Endothelial cell of umbilical vein (primary cell): ENCODE results near the gene TOX2. TPM values are rescaled to one million over a fixed set of nuclear protein-coding genes. Genes with fewer than 3 reads are reported as not detected.

Experiments
- BruUV-seq: library from RNA; stranded (reverse); fragments of 400-500 nt; replicated peaks from 2 replicates; lab custom pipeline; 2021; lab: Mats Ljungman, UMichigan
- CTCF ChIA-PET: fragments of 300-600, 350-600 bp; sonication (Branson Sonifier 250); formaldehyde crosslinking; loops from one replicate; lab custom pipeline; 2021; ENCODE audit warnings: antibody characterized with exemption, inconsistent platforms; lab: Charles Lee
- POLR2A ChIA-PET: fragments of 300-600, 350-600 bp; sonication (Branson Sonifier 250); formaldehyde crosslinking; loops from one replicate; lab custom pipeline; 2021; ENCODE audit warnings: antibody characterized with exemption, inconsistent platforms; lab: Charles Lee
- DNase-seq: peaks from one replicate; pipeline ENCODE4 v3.0.0-alpha.2; 2011; ENCODE audit warnings: low read depth, low spot score
- FAIRE-seq: peaks from 2 replicates; lab custom pipeline; 2011; peaks lifted over from hg19 to GRCh38; lab: Jason Lieb, UNC
- H2AFZ ChIP-seq: 2 replicates; pipeline ENCODE4 v1.6.0; 2012; ENCODE audit warnings: low read depth, low read length, control low read depth, inconsistent platforms
- H3K27ac ChIP-seq: 2 replicates; pipeline ENCODE4 v1.5.1; 2011; ENCODE audit warnings: low read depth, mild to moderate bottlenecking, control low read depth, low read length, moderate library complexity; ENCODE audit not compliant: insufficient read depth
- H3K27me3 ChIP-seq, 2 experiments: 2 replicates each; pipeline versions ENCODE4 v1.6.0 to v1.6.1; 2011; ENCODE audit warnings: low read length in 2 of 2, mixed read lengths in 1 of 2; ENCODE audit not compliant: control insufficient read depth in 2 of 2, insufficient read depth in 2 of 2
- H3K36me3 ChIP-seq, 2 experiments: 2 replicates in 1 of 2; 3 replicates in 1 of 2; pipeline ENCODE4 v1.5.1; 2011; ENCODE audit warnings: low read length in 2 of 2, mild to moderate bottlenecking in 1 of 2, moderate library complexity in 1 of 2; ENCODE audit not compliant: control insufficient read depth in 2 of 2, insufficient read depth in 2 of 2; ENCODE audit errors: extremely low read depth in 1 of 2
- H3K4me1 ChIP-seq: 3 replicates; pipeline ENCODE4 v1.5.1; 2011; ENCODE audit warnings: mild to moderate bottlenecking, low read length; ENCODE audit not compliant: control insufficient read depth, insufficient read depth; ENCODE audit errors: extremely low read depth
- H3K4me2 ChIP-seq: 2 replicates; pipeline ENCODE4 v1.6.1; 2011; ENCODE audit warnings: low read length, control low read depth, mixed read lengths; ENCODE audit not compliant: insufficient read depth
- H3K4me3 ChIP-seq, 3 experiments: fragments of 200-600 bp in 1 of 3; sonication (generic), shearing (Covaris generic) in 1 of 3; replicated peaks in 1 of 3; 2 replicates each; pipeline ENCODE4 v1.5.1; 2011 to 2016; ENCODE audit warnings: control low read depth in 3 of 3, low read length in 3 of 3, mild to moderate bottlenecking in 2 of 3, inconsistent platforms in 1 of 3, low read depth in 1 of 3, moderate library complexity in 1 of 3; ENCODE audit not compliant: insufficient read depth in 1 of 3
- H3K79me2 ChIP-seq: 2 replicates; pipeline ENCODE4 v1.6.0; 2012; ENCODE audit warnings: low read length, inconsistent platforms; ENCODE audit not compliant: control insufficient read depth, insufficient read depth
- H3K9ac ChIP-seq: replicated peaks from 2 replicates; pipeline ENCODE3; 2011; ENCODE audit warnings: low read length, control low read depth; ENCODE audit not compliant: insufficient read depth; ENCODE audit errors: extremely low read depth
- H3K9me1 ChIP-seq: replicated peaks from 3 replicates; pipeline ENCODE4 v1.6.0; 2011; ENCODE audit warnings: mild to moderate bottlenecking, low read length; ENCODE audit not compliant: control insufficient read depth, insufficient read depth; ENCODE audit errors: extremely low read depth
- H3K9me3 ChIP-seq: replicated peaks from 2 replicates; pipeline ENCODE4 v1.5.1; 2012; ENCODE audit warnings: low read length, inconsistent platforms; ENCODE audit not compliant: control insufficient read depth, insufficient read depth
- H4K20me1 ChIP-seq: replicated peaks from 2 replicates; pipeline ENCODE3; 2011; ENCODE audit warnings: mild to moderate bottlenecking, low read length; ENCODE audit not compliant: control insufficient read depth, insufficient read depth; ENCODE audit errors: extremely low read depth
- EZH2 ChIP-seq: IDR thresholded peaks from 2 replicates; pipeline ENCODE4 v1.6.1; 2012; ENCODE audit warnings: borderline replicate concordance, low read depth, mild to moderate bottlenecking, moderate library complexity, low read length, inconsistent platforms; ENCODE audit not compliant: severe bottlenecking
- FOS ChIP-seq: IDR thresholded peaks from 2 replicates; pipeline ENCODE4 v1.6.1; 2011; ENCODE audit warnings: mild to moderate bottlenecking, low read length, moderate library complexity, borderline replicate concordance; ENCODE audit not compliant: insufficient read depth
- GATA2 ChIP-seq: IDR thresholded peaks from 2 replicates; pipeline ENCODE4 v1.7.0; 2011; ENCODE audit warnings: low read depth, mild to moderate bottlenecking, moderate library complexity, mixed read lengths, low read length; ENCODE audit not compliant: insufficient read length, insufficient read depth
- JUN ChIP-seq: IDR thresholded peaks from 2 replicates; pipeline ENCODE4 v1.6.1; 2011; ENCODE audit warnings: borderline replicate concordance, low read depth; ENCODE audit not compliant: insufficient read length, insufficient read depth
- MYC ChIP-seq: IDR thresholded peaks from one replicate; pipeline ENCODE4 v1.6.1; 2011; ENCODE audit warnings: mild to moderate bottlenecking, low read depth, low read length
- POLR2A ChIP-seq: IDR thresholded peaks from 2 replicates; pipeline ENCODE4 v1.6.1; 2012; ENCODE audit warnings: low read depth, mild to moderate bottlenecking, control low read depth, low read length
- POLR2AphosphoS5 ChIP-seq: IDR thresholded peaks from 2 replicates; pipeline ENCODE4 v1.6.1; 2012; ENCODE audit warnings: low read depth, mild to moderate bottlenecking, control low read depth, low read length, moderate library complexity; ENCODE audit not compliant: insufficient read depth
- dilution Hi-C: fragments of 300-500 bp; cut with MboI; formaldehyde crosslinking; loops from one replicate; pipeline ENCODE4 v1.15.0; 2019; ENCODE audit warnings: low sequenced_read_pairs; ENCODE audit not compliant: extremely low pct_ligation_motif_present
- intact Hi-C: fragments of 100-400 bp; cut with micrococcal nuclease; formaldehyde crosslinking; loops from one replicate; pipeline ENCODE4 v1.10.0; 2022
- polyA plus RNA-seq, 4 experiments: library from polyadenylated mRNA; depleted of rRNA in 3 of 4; stranded (reverse) in 3 of 4; unstranded in 1 of 4; fragments of >200 nt; gene quantifications; 2 replicates each; pipeline versions ENCODE4 v1.2.1 to v1.2.3, GENCODE V29; 2011 to 2012; ENCODE audit warnings: missing spikeins in 1 of 4
- total RNA-seq: library from RNA; stranded (reverse); gene quantifications from 2 replicates; pipeline ENCODE4 v1.2.3, GENCODE V29; 2021
- TF ChIP-seq, protein P1 (sequence below), 2 donors: IDR thresholded peaks; 1 replicate in 1 of 2; 2 replicates in 1 of 2; pipeline ENCODE4 v1.5.1; 2011; ENCODE audit warnings: low read length in 2 of 2, mild to moderate bottlenecking in 2 of 2, moderate library complexity in 2 of 2, control low read depth in 1 of 2, inconsistent platforms in 1 of 2, low read depth in 1 of 2; ENCODE audit not compliant: insufficient read depth in 1 of 2; ENCODE audit errors: extremely low read depth in 1 of 2
- TF ChIP-seq, protein P2 (sequence below): IDR thresholded peaks from 2 replicates; pipeline ENCODE4 v1.6.1; 2011; ENCODE audit not compliant: insufficient read depth, insufficient read length

Gene TOX2
- total and polyA plus RNA-seq, 2 donors (not counting 3 experiments of a cell fraction or from before 2014, with no cell fraction given): 7.0 to 18.6 TPM

DNA sequence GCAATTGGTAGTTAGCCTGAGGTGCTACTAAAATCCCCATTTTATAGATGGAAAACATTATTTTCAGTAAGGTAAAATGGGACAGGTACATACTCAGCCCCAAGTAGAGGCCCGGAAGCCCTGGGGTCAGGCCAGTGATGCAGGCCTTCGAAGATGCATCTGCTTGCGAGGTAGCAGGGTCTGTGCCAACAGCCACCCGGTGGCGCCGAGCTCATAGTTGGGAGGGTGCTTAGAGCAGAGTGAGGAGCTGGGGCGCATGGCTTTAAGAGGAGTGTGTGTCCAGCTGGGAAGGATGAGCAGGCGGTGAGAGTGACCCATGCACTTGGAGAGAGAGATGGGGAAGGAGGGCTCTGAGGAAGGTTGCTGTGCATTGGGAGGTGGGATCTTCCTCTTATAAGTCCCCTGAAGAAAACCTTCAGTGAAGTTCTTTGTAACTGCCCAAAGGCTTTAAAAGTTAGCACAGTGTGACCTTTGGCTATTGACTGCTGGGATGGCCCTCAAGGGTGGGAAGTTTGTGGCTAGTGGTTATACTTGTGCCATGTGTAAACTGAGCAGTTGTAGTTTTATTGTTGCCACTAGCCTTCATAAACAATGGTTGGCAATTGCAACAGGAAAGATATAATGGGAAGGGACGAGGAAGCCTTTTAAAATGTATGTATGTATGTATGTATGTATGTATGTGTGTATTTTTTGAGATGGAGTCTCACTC lies 71.1 kb downstream of the TOX2 start:
- H3K9me1 ChIP-seq: no peaks in the 10 kb centered on the region
- intact Hi-C loops (loop anchor here (2.0 kb wide), 2 partner anchors 33 to 71 kb away; partner anchors contain the start of gene TOX2), dilution Hi-C loops (no loop called here)
- H3K79me2 ChIP-seq: no peaks in the 10 kb centered on the region
- H3K36me3 ChIP-seq: no peaks in the 10 kb centered on the region
- no peaks in the 10 kb centered on the region for H3K27me3 ChIP-seq
- H3K9me3 ChIP-seq: no peaks in the 10 kb centered on the region
- no peak overlapping the region for H3K27ac ChIP-seq
- H2AFZ ChIP-seq: no peak overlapping the region
- no peak overlapping the region for H3K4me3 ChIP-seq
- CTCF ChIA-PET: interaction anchor here (1.3 to 2.8 kb wide), 3 partner anchors 8 to 43 kb away, joined by 4 to 11 read pairs (median 6); no protein-coding TSS in a partner anchor
- POLR2A ChIA-PET: no interaction called here
- peak; percentile 31 for DNase-seq
- no peak overlapping the region for H3K4me2 ChIP-seq
- peaks cover 23% of the 10 kb centered on the region for H3K4me1 ChIP-seq
- TF ChIP-seq FOS (no peak), POLR2AphosphoS5 (no peak), EZH2 (no peak), POLR2A (no peak), JUN (no peak), MYC (no peak), GATA2 (no peak)
- TF ChIP-seq, protein P1, sequence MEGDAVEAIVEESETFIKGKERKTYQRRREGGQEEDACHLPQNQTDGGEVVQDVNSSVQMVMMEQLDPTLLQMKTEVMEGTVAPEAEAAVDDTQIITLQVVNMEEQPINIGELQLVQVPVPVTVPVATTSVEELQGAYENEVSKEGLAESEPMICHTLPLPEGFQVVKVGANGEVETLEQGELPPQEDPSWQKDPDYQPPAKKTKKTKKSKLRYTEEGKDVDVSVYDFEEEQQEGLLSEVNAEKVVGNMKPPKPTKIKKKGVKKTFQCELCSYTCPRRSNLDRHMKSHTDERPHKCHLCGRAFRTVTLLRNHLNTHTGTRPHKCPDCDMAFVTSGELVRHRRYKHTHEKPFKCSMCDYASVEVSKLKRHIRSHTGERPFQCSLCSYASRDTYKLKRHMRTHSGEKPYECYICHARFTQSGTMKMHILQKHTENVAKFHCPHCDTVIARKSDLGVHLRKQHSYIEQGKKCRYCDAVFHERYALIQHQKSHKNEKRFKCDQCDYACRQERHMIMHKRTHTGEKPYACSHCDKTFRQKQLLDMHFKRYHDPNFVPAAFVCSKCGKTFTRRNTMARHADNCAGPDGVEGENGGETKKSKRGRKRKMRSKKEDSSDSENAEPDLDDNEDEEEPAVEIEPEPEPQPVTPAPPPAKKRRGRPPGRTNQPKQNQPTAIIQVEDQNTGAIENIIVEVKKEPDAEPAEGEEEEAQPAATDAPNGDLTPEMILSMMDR (IDR thresholded peaks at IDR 0.05; ENCODE audit: extremely low read depth in 1 of 2, insufficient read depth in 1 of 2, low read depth in 1 of 2, low read length in 2 of 2): no peak
- TF ChIP-seq, protein P2, sequence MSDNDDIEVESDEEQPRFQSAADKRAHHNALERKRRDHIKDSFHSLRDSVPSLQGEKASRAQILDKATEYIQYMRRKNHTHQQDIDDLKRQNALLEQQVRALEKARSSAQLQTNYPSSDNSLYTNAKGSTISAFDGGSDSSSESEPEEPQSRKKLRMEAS: no peak
- no TSS peak for BruUV-seq
- no peak overlapping the region for H3K9ac ChIP-seq
- no peak for FAIRE-seq
- H4K20me1 ChIP-seq: no peaks in the 10 kb centered on the region
